Activated CD8-positive, alpha-beta T cell treated with anti-CD3 and anti-CD28 coated beads for 36 hours (primary cell): ENCODE data around the gene NHS. TPM values are rescaled to one million over a fixed set of nuclear protein-coding genes. Genes with fewer than 3 reads are reported as not detected.

Source experiments
- ATAC-seq: fragments of 200-7000 bp; cut with Tn5 transposase; one replicate; pipeline ENCODE4 v1.10.0; 2021; ENCODE audit warnings: mild to moderate bottlenecking, moderate library complexity
- CTCF ChIA-PET: fragments of 350-600 bp; sonication (Branson Sonifier 250); formaldehyde crosslinking; loops from one replicate; lab custom pipeline; 2021; ENCODE audit warnings: antibody characterized with exemption; lab: Charles Lee
- POLR2A ChIA-PET: fragments of 350-600 bp; sonication (Branson Sonifier 250); formaldehyde crosslinking; loops from one replicate; lab custom pipeline; 2021; ENCODE audit warnings: antibody characterized with exemption; lab: Charles Lee
- DNase-seq: peaks from one replicate; pipeline ENCODE4 v3.0.0-alpha.2; 2020
- H3K27ac Mint-ChIP-seq: one replicate; pipeline ENCODE4 v1.8.0; 2021; ENCODE audit warnings: mild to moderate bottlenecking, mixed read lengths
- H3K27me3 Mint-ChIP-seq: one replicate; pipeline ENCODE4 v1.8.0; 2021; ENCODE audit warnings: mixed read lengths
- H3K36me3 Mint-ChIP-seq: one replicate; pipeline ENCODE4 v1.8.0; 2021; ENCODE audit warnings: low read depth, mixed read lengths
- H3K4me1 Mint-ChIP-seq: one replicate; pipeline ENCODE4 v1.8.0; 2021; ENCODE audit warnings: low read depth, mixed read lengths
- H3K4me3 Mint-ChIP-seq: one replicate; pipeline ENCODE4 v1.8.0; 2021; ENCODE audit warnings: mild to moderate bottlenecking, moderate library complexity, mixed read lengths
- H3K9me3 Mint-ChIP-seq: one replicate; pipeline ENCODE4 v1.8.0; 2021; ENCODE audit warnings: mixed read lengths
- CTCF ChIP-seq: fragments of 200-600 bp; IDR thresholded peaks from one replicate; pipeline ENCODE4 v1.8.0; 2022; ENCODE audit warnings: antibody characterized with exemption, mild to moderate bottlenecking
- intact Hi-C: fragments of 100-400 bp; cut with micrococcal nuclease; formaldehyde crosslinking; loops from one replicate; pipeline ENCODE4 v1.10.0; 2022
- total RNA-seq, 2 experiments: library from RNA; stranded (reverse); gene quantifications; one replicate each; pipeline ENCODE4 v1.2.3, GENCODE V29; 2021

NHS gene
- total RNA-seq, 2 experiments from 2014 or later = 6.9 to 7.3 TPM

- no peak for DNase-seq
- intact Hi-C loops = no loop called here
- Mint-ChIP-seq H3K4me3 (no peak overlapping the region), H3K27me3 (no peaks in the 10 kb centered on the region), H3K27ac (no peak overlapping the region), H3K9me3 (no peaks in the 10 kb centered on the region), H3K4me1 (peaks cover 16% of the 10 kb centered on the region), H3K36me3 (no peaks in the 10 kb centered on the region)
- ChIA-PET CTCF (no interaction called here), POLR2A (no interaction called here)
- ATAC-seq = no peak
- no peak for TF ChIP-seq CTCF
Observed at GRCh38 chrX:17616936-17617335, 241.9 kb downstream of the NHS start.

- Mint-ChIP-seq H3K27me3 (no peaks in the 10 kb centered on the region), H3K36me3 (no peaks in the 10 kb centered on the region), H3K4me3 (no peak overlapping the region), H3K4me1 (peaks cover 11% of the 10 kb centered on the region), H3K9me3 (no peaks in the 10 kb centered on the region), H3K27ac (no peak overlapping the region)
- POLR2A ChIA-PET = no interaction called here
- ATAC-seq (no peak), DNase-seq (no peak)
- intact Hi-C loops = no loop called here
- CTCF ChIA-PET = no interaction called here
- no peak for TF ChIP-seq CTCF
Observed at GRCh38 chrX:17617806-17618205, 242.8 kb downstream of the NHS start.

- no peak overlapping the region for H3K27ac Mint-ChIP-seq
- ChIA-PET CTCF (no interaction called here), POLR2A (no interaction called here)
- no peaks in the 10 kb centered on the region for H3K36me3 Mint-ChIP-seq
- no peak for ATAC-seq
- intact Hi-C loops = no loop called here
- no peaks in the 10 kb centered on the region for H3K4me1 Mint-ChIP-seq
- no peak overlapping the region for H3K4me3 Mint-ChIP-seq
- no peaks in the 10 kb centered on the region for H3K9me3 Mint-ChIP-seq
- H3K27me3 Mint-ChIP-seq = peaks cover 2% of the 10 kb centered on the region
- no peak for DNase-seq
- TF ChIP-seq CTCF = no peak
Observed at GRCh38 chrX:17621566-17622270, 246.7 kb downstream of the NHS start.

- no peak for DNase-seq
- TF ChIP-seq CTCF = no peak
- peaks cover 2% of the 10 kb centered on the region for H3K27me3 Mint-ChIP-seq
- no peak for ATAC-seq
- H3K36me3 Mint-ChIP-seq = no peaks in the 10 kb centered on the region
- H3K4me3 Mint-ChIP-seq = no peak overlapping the region
- no peaks in the 10 kb centered on the region for H3K4me1 Mint-ChIP-seq
- no peak overlapping the region for H3K27ac Mint-ChIP-seq
- POLR2A ChIA-PET = no interaction called here
- intact Hi-C loops = no loop called here
- CTCF ChIA-PET = no interaction called here
- no peaks in the 10 kb centered on the region for H3K9me3 Mint-ChIP-seq
Observed at GRCh38 chrX:17622331-17622730, 247.3 kb downstream of the NHS start.

- Mint-ChIP-seq H3K4me1 (no peaks in the 10 kb centered on the region), H3K27me3 (peaks cover 2% of the 10 kb centered on the region), H3K9me3 (no peaks in the 10 kb centered on the region), H3K4me3 (no peak overlapping the region), H3K27ac (no peak overlapping the region), H3K36me3 (no peaks in the 10 kb centered on the region)
- no peak for TF ChIP-seq CTCF
- intact Hi-C loops = no loop called here
- ATAC-seq (no peak), DNase-seq (no peak)
- ChIA-PET POLR2A (no interaction called here), CTCF (no interaction called here)
Observed at GRCh38 chrX:17623750-17624149, 248.8 kb downstream of the NHS start.
